Measurements from ENCODE around the gene SYTL1.

Gene SYTL1

DNA sequence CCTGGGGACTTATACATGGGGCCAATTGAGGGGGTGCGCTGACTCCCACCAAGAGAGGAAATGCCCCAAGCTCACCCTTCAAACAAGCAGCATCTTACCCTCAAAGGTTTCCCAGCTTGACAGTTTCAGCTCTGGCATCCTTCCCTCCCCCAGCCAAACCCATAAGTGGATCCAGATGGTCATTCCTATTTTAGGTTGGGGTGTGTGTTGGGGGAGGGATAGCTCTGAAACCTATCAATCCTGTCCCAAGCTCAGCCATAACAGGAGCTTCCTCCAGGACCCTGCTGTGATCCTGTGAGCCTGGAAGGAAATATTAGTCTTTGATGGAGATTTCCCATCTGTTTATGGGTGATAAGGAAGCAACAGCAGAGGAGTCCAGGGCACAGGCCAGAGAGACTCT lies 23.2 kb upstream of the SYTL1 start:
- DNase-seq, result no peak

DNA sequence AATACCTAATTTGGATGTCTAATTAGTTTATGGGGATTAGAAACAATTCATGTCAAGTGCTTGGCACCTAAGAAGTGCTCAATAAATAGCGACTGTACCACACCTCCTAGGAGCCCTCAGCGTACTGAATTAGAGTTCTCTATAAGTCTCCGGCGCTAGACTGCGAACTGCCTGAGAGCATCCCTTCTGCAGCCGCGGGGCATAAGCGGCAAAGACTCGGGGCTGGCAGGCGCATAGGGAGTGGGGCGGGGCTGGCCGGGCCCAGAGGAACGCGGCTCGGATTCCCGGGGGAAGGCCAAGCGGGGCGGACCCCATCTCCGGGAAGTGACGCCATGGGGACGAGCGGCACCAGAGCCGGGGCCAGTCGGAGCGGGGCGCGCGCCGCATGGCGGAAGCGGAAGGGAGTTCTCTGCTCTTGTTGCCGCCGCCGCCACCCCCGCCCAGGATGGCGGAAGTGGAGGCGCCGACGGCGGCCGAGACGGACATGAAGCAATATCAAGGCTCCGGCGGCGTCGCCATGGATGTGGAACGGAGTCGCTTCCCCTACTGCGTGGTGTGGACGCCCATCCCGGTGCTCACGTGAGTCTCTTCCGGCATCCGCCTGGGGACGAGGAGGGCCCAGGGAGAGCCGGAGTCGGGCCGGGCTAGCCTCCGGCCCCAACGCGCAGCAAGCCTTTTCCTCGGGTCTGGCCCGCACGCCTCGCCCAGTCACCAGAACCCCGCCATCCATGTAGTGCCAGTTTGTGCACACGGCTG lies 19.8 kb upstream of the SYTL1 start, which contains the start of gene TMEM222:
Gene TMEM222, plus strand, starts transcription at position 351 of the 756 bp plus-strand sequence. Its CDS starts 35 bp downstream, at position 386.
- DNase-seq, result peak; percentile 99

- DNase-seq, result peak; percentile 37
Observed at GRCh38 chr1:27322569-27323240, 19.1 kb upstream of the SYTL1 start.

- no peak for DNase-seq
Observed at GRCh38 chr1:27325286-27325685, 16.5 kb upstream of the SYTL1 start.

GRCh38 chr1:27327964-27328363 lies 13.9 kb upstream of the SYTL1 start:
- DNase-seq, result no peak

GRCh38 chr1:27330786-27331185 lies 11.0 kb upstream of the SYTL1 start:
- DNase-seq, result no peak

- no peak for DNase-seq
Observed at GRCh38 chr1:27331426-27331825, 10.4 kb upstream of the SYTL1 start.

DNA sequence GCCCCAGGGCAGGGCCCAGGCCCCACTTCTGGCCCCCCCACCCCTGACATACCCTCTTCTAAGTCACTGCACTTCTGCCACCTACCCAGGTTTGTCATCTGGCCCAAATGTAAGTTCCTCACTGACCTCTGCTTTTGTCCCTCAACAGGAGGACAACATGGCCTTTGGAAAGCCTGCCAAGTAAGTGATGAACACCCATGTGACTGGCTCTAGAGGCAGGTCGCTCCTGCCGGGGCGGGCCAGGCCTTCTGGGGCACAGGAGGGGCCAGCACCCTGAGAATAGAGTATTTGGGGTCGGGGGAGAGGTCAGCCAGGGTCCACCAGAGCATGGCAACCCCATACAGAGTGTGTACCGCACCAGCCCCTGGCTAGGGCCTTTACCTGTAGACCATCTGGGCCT lies 9.9 kb upstream of the SYTL1 start:
- DNase-seq, result no peak

- peak; percentile 74 for DNase-seq
Observed at GRCh38 chr1:27332536-27333281, 9.1 kb upstream of the SYTL1 start.

DNA sequence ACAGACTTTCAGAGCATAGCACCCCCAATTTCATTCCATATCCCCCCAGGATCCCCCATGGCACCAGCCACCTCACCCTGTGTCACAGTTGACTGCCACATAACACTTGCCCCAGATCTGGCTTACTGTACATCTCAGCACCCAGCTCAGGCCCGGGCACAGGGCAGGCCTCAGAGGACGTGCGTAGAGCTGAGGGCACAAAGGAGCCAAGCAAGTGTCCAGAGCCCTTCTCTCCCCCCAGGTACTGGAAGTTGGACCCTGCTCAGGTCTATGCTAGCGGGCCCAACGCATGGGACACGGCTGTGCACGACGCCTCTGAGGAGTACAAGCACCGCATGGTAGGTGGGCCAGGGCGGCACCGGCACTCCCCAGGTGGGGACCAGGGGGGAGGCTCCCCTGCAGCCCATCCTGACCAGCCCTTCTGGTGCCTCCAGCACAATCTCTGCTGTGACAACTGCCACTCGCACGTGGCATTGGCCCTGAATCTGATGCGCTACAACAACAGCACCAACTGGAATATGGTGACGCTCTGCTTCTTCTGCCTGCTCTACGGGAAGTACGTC lies 8.0 kb upstream of the SYTL1 start:
- DNase-seq, result no peak

GRCh38 chr1:27335506-27336422 lies 6.1 kb upstream of the SYTL1 start:
- DNase-seq, result no peak

DNA sequence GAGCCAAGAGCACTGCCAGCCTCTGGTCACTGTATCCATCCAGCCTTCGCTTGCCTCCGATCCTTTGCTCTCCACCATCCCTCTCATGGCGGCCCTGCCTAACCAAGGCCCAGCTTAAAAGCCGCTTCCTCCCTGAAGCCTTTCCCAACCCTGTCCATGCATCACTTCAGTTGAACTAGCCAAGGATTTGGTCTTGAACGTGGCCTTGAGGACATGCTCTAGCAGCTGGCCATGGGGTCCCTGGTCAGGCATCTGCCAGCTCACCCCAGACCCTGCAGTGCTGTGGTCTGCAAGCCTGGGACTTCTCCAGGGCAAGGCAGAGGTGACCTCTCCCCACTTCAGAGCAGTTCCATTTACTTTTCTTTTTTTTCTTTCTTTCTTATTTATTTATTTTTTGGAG lies 5.1 kb upstream of the SYTL1 start:
- no peak for DNase-seq

GRCh38 chr1:27338751-27339150 lies 3.1 kb upstream of the SYTL1 start:
- no peak for DNase-seq

- DNase-seq, result no peak
Observed at GRCh38 chr1:27339213-27339612, 2.6 kb upstream of the SYTL1 start.

DNA sequence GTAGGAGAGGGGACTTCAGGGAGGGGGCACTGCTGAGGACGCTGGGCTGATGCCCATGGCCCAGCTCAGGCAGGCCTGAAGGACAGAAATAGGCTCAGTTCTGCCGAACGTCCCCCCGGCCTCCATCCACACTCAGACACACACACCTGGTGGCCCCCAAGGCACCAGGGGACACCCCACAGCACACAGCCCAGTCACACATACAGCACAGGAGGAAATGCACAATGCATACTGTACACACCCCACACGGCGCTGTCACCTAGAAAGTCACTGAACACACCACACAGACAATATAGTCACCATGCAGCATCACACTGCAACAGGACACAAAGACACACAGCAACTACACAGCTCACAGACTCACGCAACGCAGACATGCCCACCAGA lies 562 bp downstream of the SYTL1 start:
- peak; percentile 33 for DNase-seq

- DNase-seq, result peak; percentile 88
Observed at GRCh38 chr1:27342778-27343638, 1.2 kb downstream of the SYTL1 start.

GRCh38 chr1:27343639-27344025 lies 1.8 kb downstream of the SYTL1 start:
- DNase-seq, result no peak

GRCh38 chr1:27345272-27345671 lies 3.5 kb downstream of the SYTL1 start:
- DNase-seq, result no peak

- DNase-seq, result no peak
Observed at GRCh38 chr1:27346357-27346756, 4.5 kb downstream of the SYTL1 start.

DNA sequence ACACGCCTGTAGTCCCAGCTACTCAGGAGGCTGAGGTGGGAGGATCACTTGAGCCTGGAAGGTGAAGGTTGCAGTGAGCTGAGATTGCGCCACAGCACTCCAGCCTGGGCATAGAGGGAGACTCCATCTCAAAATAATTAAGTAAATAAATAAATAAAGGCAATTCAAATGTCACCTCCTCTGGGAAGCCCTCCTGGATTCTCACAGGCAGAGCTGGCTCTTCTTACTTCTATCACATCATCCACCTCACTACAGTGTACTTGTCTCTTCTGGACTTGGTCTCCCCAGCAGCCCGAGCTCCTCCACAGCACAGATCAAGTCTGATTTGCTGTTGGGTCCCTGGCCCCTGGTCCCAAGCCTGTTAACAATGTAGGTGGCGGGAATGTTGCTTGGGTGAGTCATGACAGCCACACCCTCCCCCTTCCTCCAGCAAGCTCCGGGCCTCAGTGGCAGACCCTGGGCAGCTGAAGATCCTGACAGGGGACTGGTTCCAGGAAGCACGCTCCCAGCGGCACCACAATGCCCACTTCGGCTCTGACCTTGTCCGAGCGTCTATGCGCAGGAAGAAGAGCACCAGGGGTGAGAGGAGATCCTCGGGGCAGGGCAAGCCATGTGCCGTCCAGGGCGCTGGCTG lies 5.3 kb downstream of the SYTL1 start:
- no peak for DNase-seq

Measured in hematopoietic multipotent progenitor cell treated with erythropoietin and hydrocortisone succinate and interleukin-3 and kit ligand, for 4 days (in vitro differentiated cells).